ENCODE results near the gene SLC2A10. TPM values are rescaled to one million over a fixed set of nuclear protein-coding genes. Genes with fewer than 3 reads are reported as not detected.

Gene SLC2A10
- total and polyA plus RNA-seq, 2 donors (not counting 3 experiments of a cell fraction or from before 2014, with no cell fraction given), result 11.2 to 13.6 TPM

DNA sequence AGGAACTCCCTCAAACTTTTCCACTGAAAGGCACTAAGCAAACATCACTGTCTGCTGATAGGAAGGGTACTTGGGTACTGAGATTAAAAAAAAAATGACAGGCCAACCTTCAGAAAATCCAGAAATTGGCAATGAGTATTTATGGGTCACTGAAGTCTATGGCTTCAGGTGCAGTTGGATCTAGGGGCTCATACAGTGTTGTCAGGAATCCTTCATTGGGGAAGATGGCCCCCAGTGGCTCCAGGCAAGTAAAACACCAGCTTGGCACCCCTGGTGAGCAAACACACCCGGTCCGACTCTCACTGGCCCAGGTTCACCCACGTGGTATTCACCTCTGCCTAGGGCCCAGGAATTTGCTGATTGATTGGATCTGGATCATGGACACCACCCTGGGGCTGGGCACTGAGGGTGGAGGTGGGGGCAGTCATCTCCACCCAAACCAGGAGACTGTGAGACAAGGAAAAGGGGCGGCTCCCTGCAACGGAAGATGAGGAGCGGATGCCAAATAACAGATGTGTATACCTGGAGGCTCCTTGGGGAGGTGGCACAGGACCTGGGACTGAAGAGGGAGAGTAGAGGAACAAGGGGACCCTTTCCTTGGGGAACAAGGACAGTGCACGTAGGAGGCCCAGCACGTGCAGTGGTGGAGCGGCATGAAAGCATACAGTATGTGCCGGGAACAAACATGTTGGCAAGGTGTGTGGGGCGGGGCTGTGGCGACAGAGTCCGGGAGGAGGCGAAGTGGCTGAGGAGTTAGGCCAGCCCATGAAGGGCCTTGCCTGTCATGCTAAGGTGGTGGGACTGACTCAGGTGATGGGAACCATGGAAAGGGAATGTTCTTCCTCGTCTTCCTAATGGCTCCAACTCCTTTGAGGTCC lies 4.7 kb downstream of the SLC2A10 start:
- dilution Hi-C loops (cut with MboI; ENCODE audit: extremely low pct_ligation_motif_present, low sequenced_read_pairs) (no loop called here), intact Hi-C loops (cut with micrococcal nuclease) (no loop called here)
- Histone ChIP-seq H4K20me1 (replicated peaks; ENCODE audit: control insufficient read depth, extremely low read depth, insufficient read depth, low read length) (no peaks in the 10 kb centered on the region), H3K79me2 (ENCODE audit: control insufficient read depth, insufficient read depth, low read length) (no peaks in the 10 kb centered on the region), H2AFZ (ENCODE audit: low read depth, low read length) (no peak overlapping the region), H3K36me3 (ENCODE audit: control insufficient read depth in 2 of 2, extremely low read depth in 1 of 2, insufficient read depth in 2 of 2, low read length in 2 of 2) (peaks cover 0 to 1% of the 10 kb centered on the region in 2 experiments), H3K4me3 (replicated peaks in 1 of 3; ENCODE audit: insufficient read depth in 1 of 3, low read depth in 1 of 3, low read length in 3 of 3) (no peak overlapping the region), H3K27ac (ENCODE audit: insufficient read depth, low read depth, low read length) (no peak overlapping the region), H3K4me2 (ENCODE audit: insufficient read depth, low read length) (no peak overlapping the region), H3K27me3 (ENCODE audit: control insufficient read depth in 2 of 2, insufficient read depth in 2 of 2, low read length in 2 of 2) (no peaks in the 10 kb centered on the region), H3K9ac (replicated peaks; ENCODE audit: extremely low read depth, insufficient read depth, low read length) (no peak overlapping the region), H3K4me1 (ENCODE audit: control insufficient read depth, extremely low read depth, insufficient read depth, low read length) (peaks cover 7% of the 10 kb centered on the region), H3K9me1 (replicated peaks; ENCODE audit: control insufficient read depth, extremely low read depth, insufficient read depth, low read length) (no peaks in the 10 kb centered on the region), H3K9me3 (replicated peaks; ENCODE audit: control insufficient read depth, insufficient read depth, low read length) (no peaks in the 10 kb centered on the region)
- DNase-seq (ENCODE audit: low read depth, low spot score) (no peak), FAIRE-seq (no peak)
- no TSS peak for BruUV-seq (replicated peaks)
- TF ChIP-seq, protein P1, sequence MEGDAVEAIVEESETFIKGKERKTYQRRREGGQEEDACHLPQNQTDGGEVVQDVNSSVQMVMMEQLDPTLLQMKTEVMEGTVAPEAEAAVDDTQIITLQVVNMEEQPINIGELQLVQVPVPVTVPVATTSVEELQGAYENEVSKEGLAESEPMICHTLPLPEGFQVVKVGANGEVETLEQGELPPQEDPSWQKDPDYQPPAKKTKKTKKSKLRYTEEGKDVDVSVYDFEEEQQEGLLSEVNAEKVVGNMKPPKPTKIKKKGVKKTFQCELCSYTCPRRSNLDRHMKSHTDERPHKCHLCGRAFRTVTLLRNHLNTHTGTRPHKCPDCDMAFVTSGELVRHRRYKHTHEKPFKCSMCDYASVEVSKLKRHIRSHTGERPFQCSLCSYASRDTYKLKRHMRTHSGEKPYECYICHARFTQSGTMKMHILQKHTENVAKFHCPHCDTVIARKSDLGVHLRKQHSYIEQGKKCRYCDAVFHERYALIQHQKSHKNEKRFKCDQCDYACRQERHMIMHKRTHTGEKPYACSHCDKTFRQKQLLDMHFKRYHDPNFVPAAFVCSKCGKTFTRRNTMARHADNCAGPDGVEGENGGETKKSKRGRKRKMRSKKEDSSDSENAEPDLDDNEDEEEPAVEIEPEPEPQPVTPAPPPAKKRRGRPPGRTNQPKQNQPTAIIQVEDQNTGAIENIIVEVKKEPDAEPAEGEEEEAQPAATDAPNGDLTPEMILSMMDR (IDR thresholded peaks at IDR 0.05; ENCODE audit: extremely low read depth in 1 of 2, insufficient read depth in 1 of 2, low read depth in 1 of 2, low read length in 2 of 2), result no peak
- TF ChIP-seq GATA2 (IDR thresholded peaks at IDR 0.05; ENCODE audit: insufficient read depth, insufficient read length, low read depth, low read length) (no peak), POLR2A (IDR thresholded peaks at IDR 0.05; ENCODE audit: low read depth, low read length) (no peak), POLR2AphosphoS5 (IDR thresholded peaks at IDR 0.05; ENCODE audit: insufficient read depth, low read depth, low read length) (no peak)
- TF ChIP-seq, protein P2, sequence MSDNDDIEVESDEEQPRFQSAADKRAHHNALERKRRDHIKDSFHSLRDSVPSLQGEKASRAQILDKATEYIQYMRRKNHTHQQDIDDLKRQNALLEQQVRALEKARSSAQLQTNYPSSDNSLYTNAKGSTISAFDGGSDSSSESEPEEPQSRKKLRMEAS (IDR thresholded peaks at IDR 0.05; ENCODE audit: insufficient read depth, insufficient read length), result no peak
- ChIA-PET POLR2A (no interaction called here), CTCF (interaction anchor here (0.6 kb wide), 1 partner anchor 1202 kb away, joined by 3 read pairs; no protein-coding TSS in a partner anchor)

All from endothelial cell of umbilical vein (primary cell).